Ishikawa (cell line): ENCODE data around the gene CBX5.

Experiments used
- CEBPB ChIP-seq: IDR thresholded peaks from 2 replicates; pipeline ENCODE4 v1.6.1; 2012
- CREB1 ChIP-seq: IDR thresholded peaks from 2 replicates; pipeline ENCODE4 v1.6.1; 2012; ENCODE audit warnings: low read depth
- EGR1 ChIP-seq: IDR thresholded peaks from 2 replicates; pipeline ENCODE4 v1.6.1; 2012
- EP300 ChIP-seq: IDR thresholded peaks from 2 replicates; pipeline ENCODE4 v1.6.1; 2012; ENCODE audit warnings: borderline replicate concordance
- FOXM1 ChIP-seq: IDR thresholded peaks from 2 replicates; pipeline ENCODE4 v1.6.1; 2012; ENCODE audit warnings: low read depth, borderline replicate concordance
- NFIC ChIP-seq: IDR thresholded peaks from 2 replicates; pipeline ENCODE4 v1.6.1; 2012
- RAD21 ChIP-seq: IDR thresholded peaks from 2 replicates; pipeline ENCODE4 v1.6.1; 2012; ENCODE audit warnings: low read depth
- TAF1 ChIP-seq: IDR thresholded peaks from 2 replicates; pipeline ENCODE4 v1.6.1; 2012; ENCODE audit warnings: low read depth, mild to moderate bottlenecking
- TCF12 ChIP-seq: IDR thresholded peaks from 2 replicates; pipeline ENCODE4 v1.6.1; 2012; ENCODE audit warnings: low read depth
- TEAD4 ChIP-seq: IDR thresholded peaks from 2 replicates; pipeline ENCODE4 v1.6.1; 2012
- YY1 ChIP-seq: IDR thresholded peaks from 2 replicates; pipeline ENCODE4 v1.6.1; 2012; ENCODE audit warnings: low read depth
- ZBTB7A ChIP-seq: IDR thresholded peaks from 2 replicates; pipeline ENCODE4 v1.6.1; 2012; ENCODE audit warnings: low read depth
- TF ChIP-seq, protein P1 (sequence below): IDR thresholded peaks from 2 replicates; pipeline ENCODE4 v1.6.1; 2012
- TF ChIP-seq, protein P2 (sequence below): IDR thresholded peaks from 2 replicates; pipeline ENCODE4 v1.6.1; 2012
- TF ChIP-seq, protein P3 (sequence below): IDR thresholded peaks from 2 replicates; pipeline ENCODE4 v1.6.1; 2012; ENCODE audit warnings: low read depth, mild to moderate bottlenecking

The CBX5 gene

DNA sequence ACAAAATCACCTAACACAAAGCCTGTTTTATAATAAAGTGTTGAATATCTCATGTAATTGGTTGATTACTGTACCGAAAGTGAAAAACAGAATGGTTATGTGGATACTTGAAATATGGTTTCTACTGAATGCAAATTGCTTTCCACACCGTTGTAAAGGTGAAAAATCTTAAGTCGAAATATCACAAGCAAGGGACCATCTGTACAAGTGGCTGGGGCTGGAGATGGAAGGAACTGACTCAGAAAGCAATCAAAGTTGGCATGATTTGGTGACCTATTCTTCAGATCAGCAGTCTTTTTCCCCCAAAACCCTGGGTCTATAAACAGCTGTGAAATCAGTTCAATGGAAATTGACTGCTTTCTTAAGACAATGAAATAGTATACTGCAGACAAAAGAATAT is 3.6 kb downstream of the CBX5 start:
- TF ChIP-seq FOXM1 (no peak), TEAD4 (no peak)
- TF ChIP-seq, protein P1, sequence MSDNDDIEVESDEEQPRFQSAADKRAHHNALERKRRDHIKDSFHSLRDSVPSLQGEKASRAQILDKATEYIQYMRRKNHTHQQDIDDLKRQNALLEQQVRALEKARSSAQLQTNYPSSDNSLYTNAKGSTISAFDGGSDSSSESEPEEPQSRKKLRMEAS = no peak
- TF ChIP-seq, protein P2, sequence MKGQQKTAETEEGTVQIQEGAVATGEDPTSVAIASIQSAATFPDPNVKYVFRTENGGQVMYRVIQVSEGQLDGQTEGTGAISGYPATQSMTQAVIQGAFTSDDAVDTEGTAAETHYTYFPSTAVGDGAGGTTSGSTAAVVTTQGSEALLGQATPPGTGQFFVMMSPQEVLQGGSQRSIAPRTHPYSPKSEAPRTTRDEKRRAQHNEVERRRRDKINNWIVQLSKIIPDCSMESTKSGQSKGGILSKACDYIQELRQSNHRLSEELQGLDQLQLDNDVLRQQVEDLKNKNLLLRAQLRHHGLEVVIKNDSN = no peak

DNA sequence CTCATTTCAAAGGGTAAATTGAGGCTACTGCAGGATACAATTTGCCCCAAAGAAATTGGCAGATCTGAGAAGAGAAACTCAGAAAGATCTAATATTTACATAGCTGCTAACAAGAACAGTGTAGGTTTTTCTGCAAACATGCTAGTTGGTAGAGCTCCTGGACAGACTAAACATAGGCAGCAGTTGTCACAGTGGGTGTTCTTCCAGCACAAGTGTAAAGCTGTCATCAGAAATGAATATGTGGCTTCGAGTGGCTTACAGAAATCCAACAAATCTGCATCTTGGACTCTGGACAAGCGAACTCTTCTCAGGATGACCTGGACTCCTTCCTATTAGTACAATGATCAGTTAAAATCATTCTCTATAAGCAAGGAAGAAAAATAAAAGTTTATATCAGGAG is 5.9 kb downstream of the CBX5 start:
- no peak for TF ChIP-seq TAF1
- TF ChIP-seq EP300 = no peak
- TF ChIP-seq CEBPB = no peak
- TF ChIP-seq, protein P2 = no peak
- TF ChIP-seq TCF12 = no peak
- no peak for TF ChIP-seq YY1
- TF ChIP-seq, protein P3, sequence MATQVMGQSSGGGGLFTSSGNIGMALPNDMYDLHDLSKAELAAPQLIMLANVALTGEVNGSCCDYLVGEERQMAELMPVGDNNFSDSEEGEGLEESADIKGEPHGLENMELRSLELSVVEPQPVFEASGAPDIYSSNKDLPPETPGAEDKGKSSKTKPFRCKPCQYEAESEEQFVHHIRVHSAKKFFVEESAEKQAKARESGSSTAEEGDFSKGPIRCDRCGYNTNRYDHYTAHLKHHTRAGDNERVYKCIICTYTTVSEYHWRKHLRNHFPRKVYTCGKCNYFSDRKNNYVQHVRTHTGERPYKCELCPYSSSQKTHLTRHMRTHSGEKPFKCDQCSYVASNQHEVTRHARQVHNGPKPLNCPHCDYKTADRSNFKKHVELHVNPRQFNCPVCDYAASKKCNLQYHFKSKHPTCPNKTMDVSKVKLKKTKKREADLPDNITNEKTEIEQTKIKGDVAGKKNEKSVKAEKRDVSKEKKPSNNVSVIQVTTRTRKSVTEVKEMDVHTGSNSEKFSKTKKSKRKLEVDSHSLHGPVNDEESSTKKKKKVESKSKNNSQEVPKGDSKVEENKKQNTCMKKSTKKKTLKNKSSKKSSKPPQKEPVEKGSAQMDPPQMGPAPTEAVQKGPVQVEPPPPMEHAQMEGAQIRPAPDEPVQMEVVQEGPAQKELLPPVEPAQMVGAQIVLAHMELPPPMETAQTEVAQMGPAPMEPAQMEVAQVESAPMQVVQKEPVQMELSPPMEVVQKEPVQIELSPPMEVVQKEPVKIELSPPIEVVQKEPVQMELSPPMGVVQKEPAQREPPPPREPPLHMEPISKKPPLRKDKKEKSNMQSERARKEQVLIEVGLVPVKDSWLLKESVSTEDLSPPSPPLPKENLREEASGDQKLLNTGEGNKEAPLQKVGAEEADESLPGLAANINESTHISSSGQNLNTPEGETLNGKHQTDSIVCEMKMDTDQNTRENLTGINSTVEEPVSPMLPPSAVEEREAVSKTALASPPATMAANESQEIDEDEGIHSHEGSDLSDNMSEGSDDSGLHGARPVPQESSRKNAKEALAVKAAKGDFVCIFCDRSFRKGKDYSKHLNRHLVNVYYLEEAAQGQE = no peak
- TF ChIP-seq, protein P1 = no peak
- no peak for TF ChIP-seq EGR1
- TF ChIP-seq RAD21 = no peak

DNA sequence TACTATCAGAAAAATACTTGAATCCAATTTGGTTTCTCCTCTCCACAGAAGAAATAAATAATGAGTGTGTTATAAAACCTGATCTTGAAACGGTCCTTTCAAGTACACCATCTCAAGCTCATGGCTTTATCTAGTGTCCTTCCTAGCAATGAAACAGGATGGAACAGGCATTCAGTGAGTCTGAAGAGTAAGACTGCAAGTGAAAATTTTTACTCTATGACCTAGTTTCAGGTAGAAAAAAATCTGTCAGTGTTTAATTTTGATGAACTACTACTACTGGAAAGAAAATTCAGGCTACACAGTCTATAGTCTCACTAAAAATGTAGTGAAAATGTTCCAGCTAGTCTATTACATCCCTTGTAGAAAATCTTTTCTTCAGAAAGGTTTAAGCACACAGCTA is 7.7 kb downstream of the CBX5 start:
- TF ChIP-seq, protein P1 = no peak
- TF ChIP-seq RAD21 = no peak
- TF ChIP-seq, protein P3 = no peak
- no peak for TF ChIP-seq EGR1
- no peak for TF ChIP-seq CEBPB
- TF ChIP-seq ZBTB7A = no peak
- TF ChIP-seq TEAD4 = no peak
- TF ChIP-seq CREB1 = no peak
- TF ChIP-seq NFIC = no peak
- no peak for TF ChIP-seq EP300
- TF ChIP-seq YY1 = no peak
- TF ChIP-seq TAF1 = no peak

DNA sequence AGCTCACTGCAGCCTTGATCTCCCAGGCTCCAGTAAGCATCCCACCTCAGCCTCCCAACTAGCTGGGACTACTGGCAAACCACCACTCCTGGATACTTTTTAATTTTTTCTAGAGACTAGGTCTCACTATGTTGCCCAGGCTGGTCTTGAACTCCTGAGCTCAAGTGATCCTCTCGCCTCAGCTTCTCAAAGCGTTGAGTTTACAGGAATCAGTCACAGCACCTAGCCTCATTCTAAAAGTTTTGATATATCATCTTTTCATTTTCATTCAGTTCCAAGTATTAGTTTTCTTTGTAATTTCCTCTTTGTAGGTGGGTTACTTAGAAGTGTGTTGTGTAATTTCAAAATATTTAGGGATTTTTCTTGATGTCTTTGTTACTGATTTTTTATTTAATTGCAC is 9.6 kb downstream of the CBX5 start:
- TF ChIP-seq TEAD4 = no peak
- no peak for TF ChIP-seq TCF12

DNA sequence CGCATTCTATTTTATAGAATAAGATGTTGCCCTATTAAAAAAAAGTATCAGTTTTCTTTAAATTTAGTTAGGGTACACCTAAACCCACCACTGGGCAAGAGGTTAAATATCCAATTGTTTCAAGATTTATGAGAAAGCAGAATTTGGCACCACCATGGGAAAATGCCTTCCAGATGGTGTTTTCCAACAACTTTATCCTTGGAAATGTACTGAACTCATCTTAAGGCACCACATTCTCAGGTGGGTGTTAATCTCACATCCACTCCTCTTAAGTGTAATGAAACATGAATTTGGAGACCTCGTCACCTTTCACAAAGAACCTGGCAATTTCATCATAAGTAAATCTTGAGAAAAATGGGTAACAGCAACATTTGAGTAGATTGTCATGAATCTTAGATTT is 13.1 kb downstream of the CBX5 start:
- TF ChIP-seq EGR1 = no peak
- no peak for TF ChIP-seq TAF1
- TF ChIP-seq FOXM1 = no peak
- no peak for TF ChIP-seq CEBPB
- TF ChIP-seq, protein P2 = no peak
- TF ChIP-seq, protein P3 = no peak
- no peak for TF ChIP-seq EP300
- TF ChIP-seq NFIC = no peak
- no peak for TF ChIP-seq YY1
